Right kidney (tissue), 1 donor: ENCODE measurements around the gene ZC3H6.
"Not testable (repeated sequence)": the region's sequence is repeated elsewhere in the genome, so short reads cannot be mapped to it uniquely, and the experiment has no call there.

Experiments used
- DNase-seq: peaks from one replicate; pipeline ENCODE4 v3.0.0-alpha.2; 2016

The ZC3H6 gene

DNA sequence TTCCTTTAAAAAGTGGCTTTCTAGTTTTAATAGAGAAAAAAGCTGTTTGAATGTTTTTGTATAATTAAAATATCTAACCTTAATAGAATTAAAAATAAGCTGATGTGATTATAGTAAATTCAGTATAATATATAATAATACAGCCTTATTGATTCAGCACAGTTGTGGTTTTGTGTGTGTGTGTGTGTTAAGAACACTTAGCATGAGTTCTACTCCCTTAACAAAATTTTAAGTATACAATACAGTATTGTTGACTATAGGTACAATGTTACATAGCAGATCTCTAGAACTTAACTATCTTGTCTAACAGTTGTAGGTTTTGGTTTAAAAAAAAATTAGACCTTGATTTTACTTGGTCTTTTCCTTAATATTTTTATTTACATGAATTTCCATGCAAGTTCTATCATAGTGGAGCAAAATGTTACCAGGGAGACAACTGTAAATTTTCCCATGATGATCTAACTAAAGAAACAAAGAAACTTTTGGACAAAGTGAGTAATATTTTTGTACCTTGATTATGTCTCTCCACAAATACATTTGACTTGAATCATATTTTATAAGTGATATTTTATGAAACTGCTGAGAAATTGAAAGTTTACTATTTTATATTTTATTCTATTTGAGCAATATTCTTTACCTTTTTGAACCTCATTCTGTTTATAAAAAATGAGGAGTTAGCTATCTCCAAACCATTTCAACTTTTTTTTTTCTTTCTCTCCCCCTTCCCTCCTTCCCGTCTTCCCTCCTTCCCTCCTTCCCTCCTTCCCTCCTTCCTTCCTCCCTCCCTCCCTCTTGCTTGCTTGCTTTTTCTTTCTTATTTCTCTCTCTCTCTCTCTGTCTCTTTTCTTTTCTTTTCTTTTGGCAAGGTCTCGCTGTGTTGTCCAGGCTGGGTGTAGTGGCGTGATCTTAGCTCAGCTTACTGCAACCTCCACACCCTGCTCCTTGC is 46.3 kb downstream of the ZC3H6 start:
- DNase-seq: no peak

DNA sequence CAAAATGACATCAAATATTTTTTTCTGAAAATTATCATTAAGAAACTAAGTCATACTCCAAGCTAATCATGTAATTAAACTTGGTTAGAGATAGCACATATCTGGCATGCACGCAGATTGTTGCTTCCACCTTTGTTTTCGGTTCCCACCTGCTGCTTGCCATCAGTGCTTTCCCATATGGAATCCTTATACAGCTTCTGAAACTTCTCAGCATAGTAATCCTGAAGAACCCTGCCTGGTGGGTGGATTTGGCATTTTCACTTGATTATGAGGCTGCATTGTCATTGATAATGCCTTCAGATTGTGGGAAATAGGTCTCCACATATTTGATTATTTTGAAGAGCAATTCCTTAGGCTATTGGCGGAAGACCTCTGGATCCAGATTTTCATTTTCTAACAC is 47.5 kb downstream of the ZC3H6 start:
- DNase-seq: no peak

DNA sequence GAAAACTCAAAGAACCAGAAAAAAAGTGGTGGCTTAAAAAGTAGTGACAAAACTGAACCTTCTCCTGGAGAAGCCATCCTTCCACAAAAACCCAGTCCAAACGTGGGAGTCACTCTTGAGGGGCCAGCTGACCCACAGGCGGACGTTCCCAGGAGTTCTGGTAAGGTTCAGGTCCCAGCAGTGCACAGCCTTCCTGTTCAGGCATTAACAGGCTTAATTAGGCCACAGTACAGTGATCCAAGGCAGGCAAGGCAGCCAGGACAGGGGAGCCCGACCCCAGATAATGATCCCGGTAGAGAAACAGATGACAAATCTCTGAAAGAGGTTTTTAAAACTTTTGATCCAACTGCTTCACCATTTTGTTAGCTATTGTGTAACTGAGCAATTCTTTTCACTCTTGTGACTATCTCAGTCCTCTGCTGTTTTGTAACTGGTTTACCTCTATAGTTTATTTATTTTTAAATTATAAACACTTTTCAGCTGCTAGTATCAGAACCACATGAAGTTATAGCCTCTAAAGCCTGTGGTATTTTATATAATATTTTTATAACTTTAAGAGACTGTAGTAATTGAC is 56.8 kb downstream of the ZC3H6 start:
- DNase-seq: no peak

DNA sequence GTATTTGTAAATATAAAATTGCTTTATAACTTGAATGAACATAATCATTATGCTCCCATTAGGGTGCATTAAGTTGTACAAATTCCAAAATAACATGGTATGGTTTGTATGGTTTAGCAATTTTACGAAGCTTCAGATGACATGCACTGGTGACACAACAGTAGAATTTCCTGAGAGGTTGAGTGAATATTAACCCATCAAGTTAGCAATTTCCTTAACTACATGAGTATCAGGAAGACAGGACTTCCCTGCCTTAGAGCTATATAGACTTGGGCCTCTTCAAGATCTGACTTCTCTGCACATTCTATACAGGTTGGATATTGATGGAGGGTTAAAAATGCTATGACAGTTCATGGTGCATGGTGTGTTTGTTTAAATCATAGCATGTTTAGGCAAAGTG is 60.2 kb downstream of the ZC3H6 start:
- no peak for DNase-seq

DNA sequence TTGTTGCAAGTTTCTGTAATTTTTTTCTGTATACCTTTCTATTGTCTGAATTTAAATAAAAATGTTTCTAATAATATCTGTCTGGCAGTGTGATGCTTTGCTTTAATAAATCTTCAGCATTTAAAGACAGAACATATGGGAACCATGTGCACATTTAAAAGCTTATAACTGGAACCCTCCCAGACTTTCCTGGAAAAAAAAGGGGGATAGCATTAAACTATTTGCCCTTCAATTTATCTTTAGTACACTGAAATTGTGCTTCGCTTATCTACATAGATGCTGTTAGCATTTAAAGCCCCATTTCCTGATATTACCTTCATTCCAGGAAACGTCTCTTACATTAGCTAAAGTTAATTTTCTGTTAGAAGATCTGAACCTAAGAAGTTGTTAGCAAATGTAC is 64.6 kb downstream of the ZC3H6 start:
- DNase-seq: no peak

DNA sequence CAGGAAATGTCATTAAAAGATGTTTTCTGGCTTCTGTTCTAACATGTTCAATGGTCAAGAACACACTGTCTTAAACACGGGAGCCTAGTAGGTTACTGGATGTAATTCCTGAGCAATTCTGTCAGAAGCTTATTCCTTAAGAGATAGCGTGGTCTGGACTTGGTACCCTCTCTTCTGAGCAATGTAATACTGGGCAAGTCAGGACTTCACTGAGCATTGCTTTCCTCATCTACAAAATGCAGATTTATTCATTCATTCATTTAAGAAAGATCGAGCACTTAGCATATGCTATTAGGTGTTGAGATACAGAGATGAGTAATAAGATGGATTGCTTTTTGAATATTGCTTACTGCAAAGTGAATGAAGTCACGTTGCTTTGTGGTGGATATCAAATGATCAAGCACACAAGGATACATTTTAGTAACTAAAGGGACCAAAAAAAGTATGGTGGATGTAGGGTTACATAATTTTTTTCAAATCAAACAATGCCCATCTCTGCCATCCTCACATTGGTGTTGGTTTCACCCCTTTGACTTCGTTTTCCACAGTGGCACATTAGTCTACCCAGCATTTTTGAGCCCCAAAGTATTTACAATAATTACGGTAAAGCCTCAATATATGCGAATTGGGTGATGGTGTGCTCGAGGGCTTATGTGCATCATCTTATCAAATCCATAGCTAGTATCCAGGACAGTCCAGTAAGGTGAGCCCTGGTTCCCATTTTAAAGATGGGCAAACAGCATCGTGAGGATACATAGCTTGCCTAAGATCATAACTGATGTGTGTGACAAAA is 65.3 kb downstream of the ZC3H6 start:
- no peak for DNase-seq

DNA sequence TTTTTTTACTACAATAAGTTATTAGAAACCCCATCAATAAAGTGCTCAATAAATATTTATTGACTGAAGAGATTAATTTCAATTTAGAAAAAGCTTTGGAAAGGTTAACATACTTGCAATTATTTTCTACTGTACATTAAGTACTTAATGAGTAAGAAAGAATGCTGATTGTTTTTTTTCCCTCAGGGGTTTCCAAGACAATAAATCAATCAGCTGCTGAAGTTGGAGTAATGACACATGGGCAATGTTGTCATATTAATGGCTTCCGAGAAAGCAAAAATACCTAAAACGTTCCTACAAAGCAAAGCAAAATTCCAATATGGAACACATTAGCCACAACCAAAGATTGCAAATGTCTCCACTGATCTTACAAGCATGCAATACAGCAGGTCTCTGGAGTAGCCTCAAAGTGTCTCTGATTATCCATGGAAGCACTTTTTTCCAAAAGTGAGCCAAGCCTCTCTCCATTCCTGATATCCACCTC is 66.7 kb downstream of the ZC3H6 start:
- no peak for DNase-seq

DNA sequence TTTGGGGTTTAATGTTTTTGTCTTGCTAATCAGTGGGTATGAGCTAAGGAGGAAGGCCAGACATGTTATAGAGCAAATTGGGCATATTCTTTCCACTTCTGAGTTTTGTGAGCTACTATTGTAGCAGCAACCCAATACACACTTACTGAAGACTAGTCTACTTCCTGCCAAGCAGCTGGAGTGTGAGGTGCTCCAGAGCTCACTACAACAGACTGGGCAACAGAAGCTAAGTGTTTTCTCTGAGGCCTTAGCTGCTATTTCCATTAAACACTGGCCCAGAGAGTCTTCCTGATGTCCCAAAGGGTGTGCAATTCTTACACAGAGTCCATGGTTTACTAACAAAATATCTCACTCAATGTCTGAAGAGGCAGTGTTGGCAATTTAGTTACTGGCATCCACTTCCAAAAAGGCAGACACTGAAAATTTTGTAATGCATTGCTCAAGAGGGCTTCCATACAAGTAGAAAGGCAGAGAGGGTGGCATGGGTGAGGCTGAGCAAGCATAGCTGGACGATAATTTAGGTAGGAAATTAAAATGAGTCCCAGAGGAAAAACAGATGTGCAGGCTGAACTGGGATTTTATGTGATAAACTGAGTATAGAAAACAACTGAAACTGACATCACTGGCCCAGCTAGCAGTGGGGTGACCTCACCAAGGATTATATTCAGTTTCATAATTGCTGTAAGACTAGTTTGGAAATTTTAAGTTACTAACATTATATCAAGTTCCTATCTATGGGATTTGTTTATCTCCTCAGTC is 68.6 kb downstream of the ZC3H6 start:
- DNase-seq: no peak

DNA sequence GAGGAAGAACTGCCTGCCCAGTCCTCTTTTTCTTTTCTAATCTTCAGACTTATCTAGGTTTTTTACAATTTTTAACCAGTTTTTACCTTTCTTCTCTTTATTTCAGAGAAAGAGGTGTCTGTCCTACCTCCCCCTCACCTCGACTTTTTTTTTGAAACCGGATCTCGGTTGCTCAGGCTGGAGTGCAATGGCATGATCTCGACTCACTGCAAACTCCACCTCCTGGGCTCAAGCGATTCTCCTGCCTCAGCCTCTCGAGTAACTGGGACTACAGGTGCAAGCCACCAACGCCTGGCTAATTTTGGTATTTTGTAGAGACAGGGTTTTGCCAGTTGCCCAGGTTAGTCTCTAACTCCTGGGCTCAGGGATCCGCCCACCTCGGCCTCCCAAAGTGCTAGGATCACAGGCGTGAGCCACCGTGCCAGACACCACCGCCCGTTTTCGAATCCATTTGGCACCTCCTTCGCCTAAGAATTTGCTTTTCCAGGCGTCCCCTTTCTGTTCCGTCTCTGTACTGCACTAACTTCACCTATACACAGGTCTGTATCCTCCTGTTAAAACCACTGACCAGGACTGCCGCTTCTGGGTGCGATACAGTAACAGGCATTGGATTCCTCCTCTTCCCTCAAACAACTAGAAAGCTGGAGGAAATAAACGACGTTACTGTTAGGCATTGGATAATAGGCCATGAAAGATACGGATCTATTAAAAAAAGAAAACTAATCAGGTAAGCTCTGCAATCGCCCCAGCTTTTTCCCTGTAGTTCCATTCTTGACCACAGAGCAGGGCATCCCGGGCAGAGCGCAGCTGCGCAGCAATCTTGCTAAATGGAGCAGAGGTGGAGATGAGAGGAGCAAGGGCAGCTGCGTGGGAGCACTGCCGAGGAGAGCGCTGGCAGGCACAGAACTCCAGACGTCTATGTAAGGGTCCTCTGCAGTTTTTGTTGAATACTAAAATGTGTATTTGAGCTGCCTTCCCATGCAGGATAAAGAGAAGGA is 69.9 kb downstream of the ZC3H6 start:
- no peak for DNase-seq

DNA sequence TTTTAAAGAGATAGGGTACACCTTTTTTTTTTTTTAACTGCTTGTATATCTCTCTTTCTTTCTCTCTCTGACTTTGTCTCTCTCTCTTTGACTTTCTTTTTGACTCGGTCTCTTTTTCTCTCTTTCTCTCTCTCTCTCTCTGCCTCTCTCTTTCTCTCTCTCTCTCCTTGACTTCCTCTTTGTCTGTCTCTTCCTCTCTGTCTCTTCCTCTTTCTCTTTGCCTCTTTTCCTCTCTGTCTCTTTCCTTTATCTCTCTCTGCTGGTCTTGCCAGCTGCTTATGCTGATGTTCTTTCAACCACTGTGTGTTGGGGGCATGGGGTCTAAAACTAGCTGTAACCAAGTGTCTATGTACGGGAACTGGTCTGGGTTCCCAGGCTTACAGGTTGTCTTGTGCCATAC is 76.9 kb downstream of the ZC3H6 start:
- not testable (repeated sequence) for DNase-seq

DNA sequence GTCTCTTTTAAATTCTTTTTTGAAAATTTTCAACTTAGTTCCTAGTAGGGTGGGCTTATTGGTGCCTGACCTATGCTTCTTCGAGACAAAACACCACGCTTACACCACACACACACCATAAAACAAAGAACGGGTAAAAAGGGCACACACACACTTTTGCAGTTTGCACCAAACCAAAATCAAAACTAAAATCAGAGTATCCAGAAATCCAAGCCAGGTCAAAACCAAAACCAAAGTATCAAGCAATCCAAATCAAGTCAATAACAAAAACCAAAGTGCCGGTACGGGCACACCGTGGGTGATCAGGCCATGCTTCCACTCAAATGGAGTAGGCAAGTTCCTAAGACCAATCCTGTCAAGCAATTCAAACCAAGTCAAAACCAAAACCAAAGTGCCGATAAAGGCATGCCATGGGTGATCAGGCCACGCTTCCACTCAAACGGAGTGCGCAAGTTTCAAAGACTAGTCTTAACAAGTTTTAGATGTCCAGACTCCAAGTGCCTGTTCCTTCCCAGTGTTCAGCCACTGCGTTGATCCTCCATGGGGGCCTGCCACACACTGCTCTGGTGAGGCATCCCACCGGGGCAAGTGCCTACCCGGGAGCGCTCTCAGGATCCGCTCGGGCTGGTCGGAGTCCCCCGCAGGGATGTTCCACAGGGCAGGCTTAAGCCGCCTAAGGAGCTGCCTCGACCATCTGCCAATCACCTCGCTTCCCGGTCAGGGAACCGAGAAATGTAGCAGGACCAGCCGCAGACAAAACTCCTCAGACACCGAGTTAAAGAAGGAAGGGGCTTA is 77.6 kb downstream of the ZC3H6 start:
- not testable (repeated sequence) for DNase-seq

DNA sequence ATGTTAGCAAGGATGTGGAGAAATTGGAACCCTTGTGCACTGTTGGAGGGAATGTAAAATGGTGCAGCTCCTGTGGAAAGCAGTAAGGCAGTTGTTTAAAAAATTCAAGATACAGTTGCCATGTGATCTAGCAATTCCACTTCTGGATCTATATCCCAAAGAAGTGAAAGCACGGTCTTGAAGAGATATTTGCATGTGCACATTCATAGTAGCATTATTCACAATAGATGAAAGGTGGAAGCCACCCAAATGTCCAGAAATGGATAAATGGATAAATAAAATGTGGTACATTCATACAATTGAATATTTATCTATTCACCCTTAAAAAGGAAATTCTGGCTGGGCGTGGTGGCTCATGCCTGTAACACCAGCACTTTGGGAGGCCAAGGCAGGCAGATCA is 78.9 kb downstream of the ZC3H6 start:
- DNase-seq: not testable (repeated sequence)

DNA sequence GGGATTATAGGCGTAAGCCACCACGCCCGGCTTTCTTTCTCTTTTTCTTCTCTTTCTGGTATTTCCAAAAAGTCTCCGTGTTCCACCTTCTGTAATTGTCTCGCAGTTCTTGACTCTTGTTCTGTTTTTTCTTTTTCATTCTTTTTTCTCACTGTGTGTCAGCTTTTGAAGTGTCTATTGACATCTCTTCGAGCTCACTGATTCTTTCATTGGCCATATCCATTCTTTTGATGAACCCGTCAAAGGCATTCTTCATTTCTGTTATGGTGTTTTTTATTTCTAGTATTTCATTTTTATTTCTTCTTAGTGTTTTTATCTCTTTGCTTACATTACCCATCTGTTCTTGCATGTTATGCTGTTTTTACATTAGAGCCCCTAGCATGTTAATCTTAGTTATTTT is 84.7 kb downstream of the ZC3H6 start:
- DNase-seq: not testable (repeated sequence)
